ENCODE data around the gene BUD13. TPM values are rescaled to one million over a fixed set of nuclear protein-coding genes. Genes with fewer than 3 reads are reported as not detected.

BUD13 gene
- total and polyA plus RNA-seq, 2 of the 13 experiments (the other 11 are each of a cell fraction or from before 2014, with no cell fraction given) = 13.3 to 25.9 TPM

DNA sequence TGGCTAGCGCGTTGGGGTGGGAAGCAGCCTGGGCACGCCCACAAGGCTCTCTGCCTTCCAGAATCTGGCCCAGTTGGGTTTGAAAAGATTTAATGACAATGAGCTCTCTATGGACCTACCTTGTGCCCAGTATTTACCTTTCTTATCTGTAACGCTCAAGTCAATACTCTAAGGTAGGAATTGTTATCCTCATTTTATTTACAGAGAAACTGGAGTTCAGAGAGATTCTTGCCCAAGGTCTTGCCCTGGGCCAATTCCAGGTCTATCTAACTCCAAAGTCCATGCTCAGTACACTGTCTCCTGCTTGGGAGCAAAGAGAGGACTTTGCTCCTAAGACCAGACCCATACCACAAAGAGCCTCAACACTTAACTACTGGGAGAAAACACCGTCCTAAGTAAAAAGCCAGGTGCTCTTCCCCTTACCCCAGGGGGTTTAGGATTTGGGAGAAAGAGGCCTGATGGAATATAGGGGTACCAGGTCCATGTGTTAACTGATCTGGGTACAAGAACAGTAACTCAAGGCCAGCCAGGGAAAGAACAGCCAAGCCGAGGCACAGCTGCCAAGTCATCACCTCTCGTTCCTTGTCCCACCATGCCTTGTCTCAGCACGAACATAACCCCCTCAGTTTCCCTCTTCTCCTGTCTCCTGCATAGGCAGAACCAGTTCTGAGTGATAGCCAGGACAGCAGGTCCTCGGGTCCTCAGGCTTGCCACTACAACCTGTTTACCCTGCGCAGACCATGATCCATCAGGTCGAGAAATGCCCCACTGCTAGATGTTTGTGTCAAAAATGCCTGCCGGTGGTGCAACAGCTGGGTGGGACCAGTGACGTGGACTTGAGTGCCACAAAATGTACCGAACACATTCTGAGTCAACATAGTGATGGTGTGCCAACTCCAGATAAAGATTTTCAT lies 35.7 kb upstream of the BUD13 start (continued):
- TF ChIP-seq REPIN1 (CRISPR knock-in tag; IDR thresholded peaks at IDR 0.05; ENCODE audit: borderline replicate concordance, low read depth) (peak; percentile 80), ZNF563 (CRISPR knock-in tag; IDR thresholded peaks at IDR 0.05) (0 out of 2 replicates have a peak, but pooled peaks have one; percentile 43), ZBTB33 (CRISPR knock-in tag; IDR thresholded peaks at IDR 0.05) (peak; percentile 38; the same call in 1 of the 2 replicates), ZNF296 (CRISPR knock-in tag; conservative IDR thresholded peaks at IDR 0.05) (no peak; the same call in 1 of the 2 replicates), ZNF335 (CRISPR knock-in tag; IDR thresholded peaks at IDR 0.05) (0 out of 2 replicates have a peak, but pooled peaks have one; percentile 53), ZBTB38 (CRISPR knock-in tag; IDR thresholded peaks at IDR 0.05) (no peak), RBM22 (optimal IDR thresholded peaks at IDR 0.05; ENCODE audit: low read length) (peak; percentile 42), ZNF441 (CRISPR knock-in tag; IDR thresholded peaks at IDR 0.05; ENCODE audit: borderline replicate concordance) (no peak; the same call in 1 of the 2 replicates), KDM6A (CRISPR knock-in tag; IDR thresholded peaks at IDR 0.05; ENCODE audit: low read depth) (peak; percentile 97), ZNF710 (CRISPR knock-in tag; IDR thresholded peaks at IDR 0.05; ENCODE audit: borderline replicate concordance) (peak; percentile 78; the same call in 1 of the 2 replicates), ZNF550 (CRISPR knock-in tag; IDR thresholded peaks at IDR 0.05; ENCODE audit: borderline replicate concordance) (no peak), SYNCRIP (IDR thresholded peaks at IDR 0.05; ENCODE audit: insufficient read depth, low read depth, low read length) (no peak), PTBP1 (IDR thresholded peaks at IDR 0.05; ENCODE audit: low read depth, low read length, poor library complexity, severe bottlenecking) (no peak), PBX2 (CRISPR knock-in tag; IDR thresholded peaks at IDR 0.05) (peak; percentile 52; the same call in 1 of the 2 replicates), PCBP2 (optimal IDR thresholded peaks at IDR 0.05; ENCODE audit: low read depth, low read length, poor library complexity, severe bottlenecking) (no peak)
- TF ChIP-seq, protein P1, sequence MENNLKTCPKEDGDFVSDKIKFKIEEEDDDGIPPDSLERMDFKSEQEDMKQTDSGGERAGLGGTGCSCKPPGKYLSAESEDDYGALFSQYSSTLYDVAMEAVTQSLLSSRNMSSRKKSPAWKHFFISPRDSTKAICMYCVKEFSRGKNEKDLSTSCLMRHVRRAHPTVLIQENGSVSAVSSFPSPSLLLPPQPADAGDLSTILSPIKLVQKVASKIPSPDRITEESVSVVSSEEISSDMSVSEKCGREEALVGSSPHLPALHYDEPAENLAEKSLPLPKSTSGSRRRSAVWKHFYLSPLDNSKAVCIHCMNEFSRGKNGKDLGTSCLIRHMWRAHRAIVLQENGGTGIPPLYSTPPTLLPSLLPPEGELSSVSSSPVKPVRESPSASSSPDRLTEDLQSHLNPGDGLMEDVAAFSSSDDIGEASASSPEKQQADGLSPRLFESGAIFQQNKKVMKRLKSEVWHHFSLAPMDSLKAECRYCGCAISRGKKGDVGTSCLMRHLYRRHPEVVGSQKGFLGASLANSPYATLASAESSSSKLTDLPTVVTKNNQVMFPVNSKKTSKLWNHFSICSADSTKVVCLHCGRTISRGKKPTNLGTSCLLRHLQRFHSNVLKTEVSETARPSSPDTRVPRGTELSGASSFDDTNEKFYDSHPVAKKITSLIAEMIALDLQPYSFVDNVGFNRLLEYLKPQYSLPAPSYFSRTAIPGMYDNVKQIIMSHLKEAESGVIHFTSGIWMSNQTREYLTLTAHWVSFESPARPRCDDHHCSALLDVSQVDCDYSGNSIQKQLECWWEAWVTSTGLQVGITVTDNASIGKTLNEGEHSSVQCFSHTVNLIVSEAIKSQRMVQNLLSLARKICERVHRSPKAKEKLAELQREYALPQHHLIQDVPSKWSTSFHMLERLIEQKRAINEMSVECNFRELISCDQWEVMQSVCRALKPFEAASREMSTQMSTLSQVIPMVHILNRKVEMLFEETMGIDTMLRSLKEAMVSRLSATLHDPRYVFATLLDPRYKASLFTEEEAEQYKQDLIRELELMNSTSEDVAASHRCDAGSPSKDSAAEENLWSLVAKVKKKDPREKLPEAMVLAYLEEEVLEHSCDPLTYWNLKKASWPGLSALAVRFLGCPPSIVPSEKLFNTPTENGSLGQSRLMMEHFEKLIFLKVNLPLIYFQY (CRISPR knock-in tag; IDR thresholded peaks at IDR 0.05; ENCODE audit: borderline replicate concordance) = peak; percentile 99
- TF ChIP-seq, protein P2, sequence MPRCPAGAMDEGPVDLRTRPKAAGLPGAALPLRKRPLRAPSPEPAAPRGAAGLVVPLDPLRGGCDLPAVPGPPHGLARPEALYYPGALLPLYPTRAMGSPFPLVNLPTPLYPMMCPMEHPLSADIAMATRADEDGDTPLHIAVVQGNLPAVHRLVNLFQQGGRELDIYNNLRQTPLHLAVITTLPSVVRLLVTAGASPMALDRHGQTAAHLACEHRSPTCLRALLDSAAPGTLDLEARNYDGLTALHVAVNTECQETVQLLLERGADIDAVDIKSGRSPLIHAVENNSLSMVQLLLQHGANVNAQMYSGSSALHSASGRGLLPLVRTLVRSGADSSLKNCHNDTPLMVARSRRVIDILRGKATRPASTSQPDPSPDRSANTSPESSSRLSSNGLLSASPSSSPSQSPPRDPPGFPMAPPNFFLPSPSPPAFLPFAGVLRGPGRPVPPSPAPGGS (CRISPR knock-in tag; IDR thresholded peaks at IDR 0.05) = no peak

Data from HepG2 (cell line).